ENCODE measurements around the gene DSCAM. TPM values are rescaled to one million over a fixed set of nuclear protein-coding genes. Genes with fewer than 3 reads are reported as not detected.

The DSCAM gene
- total RNA-seq, 2 donors from 2014 or later: 0.05 TPM; not detected in 1

GRCh38 chr21:40381111-40381510, 465.8 kb downstream of the DSCAM start:
- H3K27me3 ChIP-seq: no peaks in the 10 kb centered on the region
- H3K36me3 ChIP-seq: no peaks in the 10 kb centered on the region
- no peak overlapping the region for H3K27ac ChIP-seq
- no peak overlapping the region for H3K9ac ChIP-seq (ENCODE audit: low read depth in 2 of 2, low read length in 2 of 2)
- TF ChIP-seq CTCF (IDR thresholded peaks at IDR 0.05): no peak
- no peaks in the 10 kb centered on the region for H3K9me3 ChIP-seq
- no peak overlapping the region for H3K4me3 ChIP-seq
- DNase-seq: no peak
- intact Hi-C loops (cut with DNase I): loop anchor here (10.0 kb wide), 1 partner anchor 236 kb away; no protein-coding TSS in a partner anchor
- H3K4me1 ChIP-seq: no peaks in the 10 kb centered on the region

- intact Hi-C loops (cut with DNase I): loop anchor here (10.0 kb wide), 1 partner anchor 235 kb away; no protein-coding TSS in a partner anchor
Measured at GRCh38 chr21:40379881-40380810, 466.8 kb downstream of the DSCAM start.

GRCh38 chr21:40377135-40377534, 469.8 kb downstream of the DSCAM start:
- no peak overlapping the region for H3K27ac ChIP-seq
- no peak overlapping the region for H3K9ac ChIP-seq (ENCODE audit: low read depth in 2 of 2, low read length in 2 of 2)
- H3K27me3 ChIP-seq: no peaks in the 10 kb centered on the region
- intact Hi-C loops (cut with DNase I): no loop called here
- no peaks in the 10 kb centered on the region for H3K9me3 ChIP-seq
- DNase-seq: no peak
- H3K4me3 ChIP-seq: no peak overlapping the region
- no peaks in the 10 kb centered on the region for H3K36me3 ChIP-seq
- TF ChIP-seq CTCF (IDR thresholded peaks at IDR 0.05): no peak
- no peaks in the 10 kb centered on the region for H3K4me1 ChIP-seq

More at GRCh38 chr21:40379881-40380810, 466.8 kb downstream of the DSCAM start:
- DNase-seq: no peak
- Histone ChIP-seq H3K4me3 (no peak overlapping the region), H3K27ac (no peak overlapping the region), H3K9ac (ENCODE audit: low read depth in 2 of 2, low read length in 2 of 2) (no peak overlapping the region), H3K27me3 (no peaks in the 10 kb centered on the region), H3K9me3 (no peaks in the 10 kb centered on the region), H3K36me3 (no peaks in the 10 kb centered on the region), H3K4me1 (no peaks in the 10 kb centered on the region)
- TF ChIP-seq CTCF (IDR thresholded peaks at IDR 0.05): no peak

GRCh38 chr21:40373761-40374160, 473.2 kb downstream of the DSCAM start:
- Histone ChIP-seq H3K36me3 (no peaks in the 10 kb centered on the region), H3K27ac (no peak overlapping the region), H3K4me3 (no peak overlapping the region), H3K27me3 (no peaks in the 10 kb centered on the region), H3K9ac (ENCODE audit: low read depth in 2 of 2, low read length in 2 of 2) (no peak overlapping the region), H3K4me1 (no peaks in the 10 kb centered on the region), H3K9me3 (no peaks in the 10 kb centered on the region)
- DNase-seq: no peak
- intact Hi-C loops (cut with DNase I): no loop called here
- no peak for TF ChIP-seq CTCF (IDR thresholded peaks at IDR 0.05)

- no peak for TF ChIP-seq CTCF (IDR thresholded peaks at IDR 0.05)
- DNase-seq: no peak
- no peak overlapping the region for H3K9ac ChIP-seq (ENCODE audit: low read depth in 2 of 2, low read length in 2 of 2)
- intact Hi-C loops (cut with DNase I): no loop called here
- no peaks in the 10 kb centered on the region for H3K4me1 ChIP-seq
- no peak overlapping the region for H3K4me3 ChIP-seq
- no peaks in the 10 kb centered on the region for H3K27me3 ChIP-seq
- H3K36me3 ChIP-seq: no peaks in the 10 kb centered on the region
- H3K9me3 ChIP-seq: no peaks in the 10 kb centered on the region
- H3K27ac ChIP-seq: no peak overlapping the region
Measured at GRCh38 chr21:40372506-40372905, 474.5 kb downstream of the DSCAM start.

Data from colonic mucosa (tissue), 4 donors.